B cell (primary cell): Measurements from ENCODE around the gene ANAPC5. TPM values are rescaled to one million over a fixed set of nuclear protein-coding genes. Genes with fewer than 3 reads are reported as not detected.

Experiments
- ATAC-seq: fragments of 200-7000 bp; cut with Tn5 transposase; one replicate; pipeline ENCODE4 v1.10.0; 2021; ENCODE audit warnings: low read depth, mild to moderate bottlenecking, moderate number of reproducible peaks, moderate library complexity
- CTCF ChIA-PET: fragments of 350-600 bp; sonication (Branson Sonifier 250); formaldehyde crosslinking; loops from one replicate; lab custom pipeline; 2021; ENCODE audit warnings: antibody characterized with exemption, inconsistent platforms; lab: Charles Lee
- POLR2A ChIA-PET: fragments of 350-600 bp; sonication (Branson Sonifier 250); formaldehyde crosslinking; loops from one replicate; lab custom pipeline; 2021; ENCODE audit warnings: antibody characterized with exemption; lab: Charles Lee
- DNase-seq: peaks from one replicate; pipeline ENCODE4 v3.0.0; 2013
- H2AFZ ChIP-seq: 2 replicates; pipeline ENCODE4 v1.6.1; 2012; ENCODE audit warnings: mild to moderate bottlenecking, low read depth, low read length; ENCODE audit not compliant: insufficient read depth, poor library complexity, severe bottlenecking
- H3K27ac ChIP-seq, 2 donors: 1 replicate in 1 of 2; 2 replicates in 1 of 2; pipeline ENCODE4 v1.5.1; 2012 to 2013; ENCODE audit warnings: low read length in 2 of 2, mild to moderate bottlenecking in 2 of 2, moderate library complexity in 1 of 2
- H3K27me3 ChIP-seq, 4 experiments: fragments of 200-600 bp in 1 of 4; sonication (generic) in 1 of 4; replicated peaks in 1 of 4; 1 replicate in 2 of 4; 2 replicates in 2 of 4; pipeline versions ENCODE4 v1.6.1 to v1.7.0; 2013 to 2016; ENCODE audit warnings: low read length in 3 of 4, mild to moderate bottlenecking in 2 of 4, mixed read lengths in 1 of 4, moderate library complexity in 1 of 4; ENCODE audit not compliant: insufficient read depth in 4 of 4, control insufficient read depth in 3 of 4; ENCODE audit errors: control extremely low read depth in 1 of 4
- H3K36me3 ChIP-seq, 2 experiments: replicated peaks in 1 of 2; 1 replicate in 1 of 2; 2 replicates in 1 of 2; pipeline versions ENCODE4 v1.6.1 to v1.7.1; 2013; ENCODE audit warnings: low read length in 1 of 2; ENCODE audit not compliant: insufficient read depth in 2 of 2, control insufficient read depth in 1 of 2; ENCODE audit errors: control extremely low read depth in 1 of 2, extremely low read depth in 1 of 2
- H3K4me1 ChIP-seq, 2 donors: fragments of 200-600 bp in 1 of 2; sonication (generic) in 1 of 2; 1 replicate in 1 of 2; 2 replicates in 1 of 2; pipeline versions ENCODE4 v1.5.1 to v1.6.1; 2013 to 2017; ENCODE audit warnings: low read length in 2 of 2; ENCODE audit not compliant: control insufficient read depth in 2 of 2, insufficient read depth in 2 of 2
- H3K4me2 ChIP-seq: replicated peaks from 2 replicates; pipeline ENCODE3; 2012; ENCODE audit warnings: mild to moderate bottlenecking, low read depth, low read length; ENCODE audit not compliant: poor library complexity, severe bottlenecking
- H3K4me3 ChIP-seq, 5 experiments: fragments of 200-600 bp in 1 of 5; sonication (generic) in 1 of 5; 1 replicate in 3 of 5; 2 replicates in 2 of 5; pipeline versions ENCODE4 v1.5.1 to v1.7.0; 2011 to 2016; ENCODE audit warnings: low read length in 4 of 5, mild to moderate bottlenecking in 4 of 5, low read depth in 2 of 5, control low read depth in 1 of 5, moderate library complexity in 1 of 5; ENCODE audit not compliant: insufficient read depth in 1 of 5; ENCODE audit errors: control extremely low read depth in 1 of 5, extremely low read depth in 1 of 5
- H3K79me2 ChIP-seq: fragments of 200-600 bp; sonication (generic); one replicate; pipeline ENCODE4 v1.6.0; 2016; ENCODE audit warnings: low read length; ENCODE audit not compliant: control insufficient read depth, insufficient read depth
- H3K9ac ChIP-seq: fragments of 200-600 bp; sonication (generic); 2 replicates; pipeline ENCODE4 v1.6.1; 2017; ENCODE audit warnings: mild to moderate bottlenecking, low read length, moderate library complexity
- H3K9me3 ChIP-seq, 3 donors: one replicate each; pipeline versions ENCODE4 v1.6.1 to v1.7.1; 2013; ENCODE audit warnings: low read length in 2 of 3; ENCODE audit not compliant: control insufficient read depth in 2 of 3, insufficient read depth in 1 of 3; ENCODE audit errors: control extremely low read depth in 1 of 3
- H4K20me1 ChIP-seq: 2 replicates; pipeline ENCODE4 v1.6.0; 2012; ENCODE audit warnings: mild to moderate bottlenecking, low read length; ENCODE audit not compliant: insufficient read depth, control insufficient read depth, poor library complexity, severe bottlenecking
- H3K27ac Mint-ChIP-seq: one replicate; pipeline ENCODE4 v1.8.0; 2021; ENCODE audit warnings: mixed read lengths
- H3K27me3 Mint-ChIP-seq: one replicate; pipeline ENCODE4 v1.8.0; 2021; ENCODE audit warnings: mixed read lengths
- H3K4me1 Mint-ChIP-seq: one replicate; pipeline ENCODE4 v1.8.0; 2021; ENCODE audit warnings: mixed read lengths
- H3K4me3 Mint-ChIP-seq: one replicate; pipeline ENCODE4 v1.8.0; 2021; ENCODE audit warnings: mixed read lengths
- H3K9me3 Mint-ChIP-seq: one replicate; pipeline ENCODE4 v1.8.0; 2022; ENCODE audit warnings: mixed read lengths; ENCODE audit not compliant: insufficient read depth
- EZH2 ChIP-seq: IDR thresholded peaks from 2 replicates; pipeline ENCODE4 v1.6.1; 2012; ENCODE audit warnings: borderline replicate concordance, low read depth, mild to moderate bottlenecking, moderate library complexity, low read length; ENCODE audit not compliant: insufficient read depth, poor library complexity, severe bottlenecking
- WGBS: methylation state at CpG from one replicate; pipeline ENCODE4 v1.1.5; 2013; ENCODE audit warnings: missing lambda C conversion rate; ENCODE audit not compliant: insufficient coverage; 5-methylcytosine and 5-hydroxymethylcytosine counted together
- intact Hi-C: fragments of 100-400 bp; cut with micrococcal nuclease; formaldehyde crosslinking; loops from one replicate; pipeline ENCODE4 v1.10.0; 2022
- polyA plus RNA-seq: library from polyadenylated mRNA; depleted of rRNA; stranded (reverse); fragments of >200 nt; gene quantifications from 2 replicates; pipeline ENCODE4 v1.2.3, GENCODE V29; 2012
- total RNA-seq, 2 donors: library from RNA; stranded (reverse); fragments of 120-200 nt in 1 of 2; gene quantifications; 1 replicate in 1 of 2; 2 replicates in 1 of 2; pipeline versions ENCODE4 v1.2.3 to v1.2.4, GENCODE V29; 2013 to 2022
- TF ChIP-seq, protein P1 (sequence below): fragments of 200-600 bp; IDR thresholded peaks from one replicate; pipeline ENCODE4 v1.8.0; 2022; ENCODE audit warnings: antibody characterized with exemption, mild to moderate bottlenecking

Gene ANAPC5
- total and polyA plus RNA-seq, 2 donors (not counting 1 experiment from before 2014, with no cell fraction given) = 150 to 171 TPM

DNA sequence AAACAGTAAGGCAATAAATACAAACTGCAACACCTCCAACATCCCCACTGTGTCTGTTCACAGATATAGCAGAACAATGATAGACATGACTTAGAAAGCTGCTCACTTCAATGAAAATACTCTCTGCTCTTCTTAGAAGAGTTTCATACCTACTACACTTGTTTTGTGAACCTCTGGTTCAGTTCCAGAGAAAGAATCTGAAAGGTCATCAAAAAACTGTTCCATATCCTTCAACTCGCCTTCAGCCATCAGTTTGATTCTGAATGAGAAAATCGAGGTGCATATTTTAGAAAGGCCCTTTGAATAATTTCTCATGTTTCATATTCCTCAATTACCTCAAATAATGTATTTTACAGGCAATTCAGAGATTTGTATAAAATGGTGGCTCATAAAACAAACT is 5.5 kb downstream of the ANAPC5 start:
- Histone ChIP-seq H3K4me1 (peaks cover 6 to 18% of the 10 kb centered on the region in 2 donors), H2AFZ (no peak overlapping the region), H3K9me3 (no peaks in the 10 kb centered on the region), H3K4me3 (no peak overlapping the region), H3K79me2 (peaks cover 44% of the 10 kb centered on the region), H4K20me1 (peaks cover 5% of the 10 kb centered on the region), H3K9ac (no peak overlapping the region), H3K27ac (no peak overlapping the region), H3K4me2 (no peak overlapping the region), H3K36me3 (peaks cover 3 to 50% of the 10 kb centered on the region in 2 experiments), H3K27me3 (no peaks in the 10 kb centered on the region)
- Mint-ChIP-seq H3K4me1 (peaks cover 15% of the 10 kb centered on the region), H3K4me3 (no peak overlapping the region), H3K27me3 (no peaks in the 10 kb centered on the region), H3K9me3 (no peaks in the 10 kb centered on the region), H3K27ac (no peak overlapping the region)
- intact Hi-C loops = no loop called here
- no CpG with 5 or more reads among the region's 2 CpGs for WGBS
- POLR2A ChIA-PET = no interaction called here
- TF ChIP-seq, protein P1, sequence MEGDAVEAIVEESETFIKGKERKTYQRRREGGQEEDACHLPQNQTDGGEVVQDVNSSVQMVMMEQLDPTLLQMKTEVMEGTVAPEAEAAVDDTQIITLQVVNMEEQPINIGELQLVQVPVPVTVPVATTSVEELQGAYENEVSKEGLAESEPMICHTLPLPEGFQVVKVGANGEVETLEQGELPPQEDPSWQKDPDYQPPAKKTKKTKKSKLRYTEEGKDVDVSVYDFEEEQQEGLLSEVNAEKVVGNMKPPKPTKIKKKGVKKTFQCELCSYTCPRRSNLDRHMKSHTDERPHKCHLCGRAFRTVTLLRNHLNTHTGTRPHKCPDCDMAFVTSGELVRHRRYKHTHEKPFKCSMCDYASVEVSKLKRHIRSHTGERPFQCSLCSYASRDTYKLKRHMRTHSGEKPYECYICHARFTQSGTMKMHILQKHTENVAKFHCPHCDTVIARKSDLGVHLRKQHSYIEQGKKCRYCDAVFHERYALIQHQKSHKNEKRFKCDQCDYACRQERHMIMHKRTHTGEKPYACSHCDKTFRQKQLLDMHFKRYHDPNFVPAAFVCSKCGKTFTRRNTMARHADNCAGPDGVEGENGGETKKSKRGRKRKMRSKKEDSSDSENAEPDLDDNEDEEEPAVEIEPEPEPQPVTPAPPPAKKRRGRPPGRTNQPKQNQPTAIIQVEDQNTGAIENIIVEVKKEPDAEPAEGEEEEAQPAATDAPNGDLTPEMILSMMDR = no peak
- TF ChIP-seq EZH2 = no peak
- no peak for ATAC-seq
- DNase-seq = no peak
- CTCF ChIA-PET = interaction anchor here (1.1 kb wide), 1 partner anchor 12 kb away, joined by 7 read pairs; no protein-coding TSS in a partner anchor

DNA sequence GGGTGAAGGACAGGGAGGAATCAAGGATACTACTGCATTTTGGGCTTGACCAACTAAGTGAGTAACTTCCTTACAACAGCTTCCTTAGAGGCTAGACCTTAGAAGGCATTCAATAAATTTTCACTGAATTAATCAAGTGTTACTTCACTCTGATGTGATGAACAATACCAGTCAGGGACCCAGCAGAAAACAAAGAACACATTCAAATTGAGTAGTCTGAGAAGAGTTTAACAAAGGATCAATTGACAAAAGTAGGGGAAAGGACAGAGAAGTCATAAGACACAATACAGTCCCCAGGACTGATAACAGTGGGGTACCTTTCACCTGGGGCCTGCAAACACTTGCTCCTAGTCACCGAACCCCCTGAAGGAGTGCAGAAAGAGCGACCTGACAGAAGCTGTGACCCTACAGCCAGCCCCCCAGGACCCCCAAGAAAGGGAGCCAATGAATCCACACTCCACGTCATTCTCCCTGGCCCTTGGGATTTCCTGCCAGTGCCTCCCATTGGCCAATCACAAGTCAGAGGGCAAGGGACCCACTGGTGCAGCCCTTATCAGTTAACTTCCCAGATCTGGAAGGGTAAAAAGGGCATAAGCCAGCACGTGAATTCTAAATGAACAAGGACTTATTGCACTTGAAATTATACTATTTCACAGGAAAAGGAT is 6.9 kb downstream of the ANAPC5 start:
- H3K4me2 ChIP-seq = no peak overlapping the region
- no peak for TF ChIP-seq EZH2
- TF ChIP-seq, protein P1 = no peak
- peaks cover 3 to 63% of the 10 kb centered on the region in 2 experiments for H3K36me3 ChIP-seq
- H4K20me1 ChIP-seq = peaks cover 5% of the 10 kb centered on the region
- ChIA-PET POLR2A (no interaction called here), CTCF (interaction anchor here (1.4 kb wide), 1 partner anchor 10 kb away, joined by 5 read pairs; no protein-coding TSS in a partner anchor)
- Mint-ChIP-seq H3K27me3 (no peaks in the 10 kb centered on the region), H3K27ac (no peak overlapping the region), H3K4me3 (no peak overlapping the region), H3K9me3 (no peaks in the 10 kb centered on the region), H3K4me1 (peaks cover 5% of the 10 kb centered on the region)
- peaks cover 0 to 5% of the 10 kb centered on the region in 2 donors for H3K4me1 ChIP-seq
- no peak overlapping the region for H3K9ac ChIP-seq
- no peak overlapping the region for H3K27ac ChIP-seq
- H2AFZ ChIP-seq = no peak overlapping the region
- no peak for ATAC-seq
- intact Hi-C loops = no loop called here
- no peak for DNase-seq
- no peaks in the 10 kb centered on the region for H3K9me3 ChIP-seq
- H3K4me3 ChIP-seq = no peak overlapping the region
- WGBS = 95% methylated on average over 4 of the region's 4 CpGs
- no peaks in the 10 kb centered on the region for H3K27me3 ChIP-seq
- peaks cover 29% of the 10 kb centered on the region for H3K79me2 ChIP-seq
